Measurements from ENCODE around the gene HOMER2.

The HOMER2 gene

DNA sequence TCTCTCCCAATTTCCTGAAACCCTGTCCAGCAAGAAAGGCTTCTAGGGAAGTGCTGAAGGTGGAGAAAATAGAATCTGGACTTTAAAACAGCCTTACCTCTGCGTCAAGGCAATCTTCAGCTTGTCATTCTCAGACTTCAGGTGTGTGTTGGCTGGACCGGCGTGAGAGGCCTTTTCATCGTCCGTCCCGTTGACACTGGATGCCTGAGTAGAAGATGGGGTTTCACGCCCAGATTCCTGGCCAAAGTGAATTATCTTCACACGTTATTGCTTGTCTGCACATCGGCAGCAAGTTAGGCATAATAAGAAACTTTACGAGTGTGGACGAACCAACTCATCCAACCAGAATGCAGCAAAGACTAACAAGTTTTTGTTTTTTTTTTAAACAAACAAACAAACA lies 93.6 kb downstream of the HOMER2 start:
- no peak overlapping the region for H3K4me3 ChIP-seq (ENCODE audit: low read length)
- no peak for TF ChIP-seq ZNF274 (IDR thresholded peaks at IDR 0.05; ENCODE audit: low read depth, low read length)

DNA sequence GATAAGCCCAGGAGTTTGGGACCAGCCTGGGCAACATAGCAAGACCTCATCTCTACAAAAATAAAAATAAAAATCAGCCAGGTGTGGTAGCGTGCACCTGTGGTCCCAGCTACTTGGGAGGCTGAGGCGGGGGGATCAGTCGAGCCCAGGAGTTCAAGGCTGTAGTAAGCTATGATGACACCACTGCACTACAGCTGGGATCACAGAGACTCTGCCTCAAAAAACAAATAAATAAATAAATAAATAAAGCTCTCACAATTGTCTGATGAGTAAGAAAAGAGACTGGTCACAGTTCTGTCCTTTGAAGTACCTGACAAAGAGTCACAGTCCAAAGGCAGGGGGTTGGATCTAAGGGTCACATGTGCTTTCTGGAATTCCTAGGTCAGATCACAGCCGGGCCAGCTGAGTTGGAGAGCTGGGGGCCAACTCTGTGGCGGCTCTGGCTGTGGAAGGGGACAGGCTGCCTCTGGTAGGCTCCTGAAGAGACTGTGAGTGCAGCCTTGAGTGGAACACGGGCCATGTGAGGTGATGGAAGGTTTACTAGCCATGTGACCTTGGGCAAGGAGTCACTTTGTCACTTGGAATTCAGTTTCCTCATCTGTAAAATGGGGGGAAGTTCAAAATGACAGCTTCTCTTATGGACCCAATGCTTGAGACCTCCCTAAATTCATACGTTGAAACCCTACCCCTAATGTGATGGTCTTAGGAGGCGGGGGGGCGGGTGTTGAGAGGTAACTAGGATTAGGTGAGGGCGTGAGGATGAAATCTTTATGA lies 95.9 kb downstream of the HOMER2 start:
- H3K4me3 ChIP-seq (ENCODE audit: low read length), result no peak overlapping the region
- no peak for TF ChIP-seq ZNF274 (IDR thresholded peaks at IDR 0.05; ENCODE audit: low read depth, low read length)

DNA sequence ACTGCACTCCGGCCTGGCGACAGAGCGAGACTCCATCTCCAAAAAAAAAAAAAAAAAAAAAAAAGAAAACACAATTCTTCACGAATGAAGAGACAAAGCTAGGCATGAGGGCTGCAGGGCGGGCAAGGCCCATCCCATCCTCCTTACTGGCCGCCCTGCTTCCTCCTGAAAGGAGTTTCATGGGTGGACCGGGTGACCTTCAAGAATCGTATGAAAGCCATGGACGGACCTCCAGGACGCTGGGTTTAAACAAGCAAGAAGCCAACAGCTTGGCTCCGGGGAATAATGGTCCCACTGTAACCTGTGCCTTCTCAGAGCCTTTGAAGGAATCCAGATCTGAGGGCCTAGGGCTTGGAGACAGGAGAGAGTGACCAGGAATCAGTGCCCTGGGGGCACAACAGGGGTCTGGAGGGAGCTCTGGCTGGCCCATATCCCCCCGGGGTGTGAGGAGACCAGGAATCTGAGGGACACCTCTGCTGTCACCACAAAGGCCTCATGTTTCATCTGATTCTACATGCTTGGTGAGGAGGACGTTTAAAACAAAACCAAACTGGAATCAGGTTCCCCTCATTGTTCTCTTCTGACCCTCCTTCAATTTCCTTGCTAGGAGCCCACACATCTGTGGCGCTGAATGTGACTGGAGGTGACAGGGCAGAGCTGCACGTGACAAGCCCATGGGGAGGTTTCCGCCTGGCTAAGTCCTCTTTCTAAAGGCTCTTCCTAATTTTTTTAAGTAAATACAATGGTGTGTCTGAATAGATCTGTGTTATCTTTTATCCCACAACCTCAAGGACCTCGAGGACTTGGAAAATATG lies 97.0 kb downstream of the HOMER2 start:
- H3K4me3 ChIP-seq (ENCODE audit: low read length), result no peak overlapping the region
- no peak for TF ChIP-seq ZNF274 (IDR thresholded peaks at IDR 0.05; ENCODE audit: low read depth, low read length)

DNA sequence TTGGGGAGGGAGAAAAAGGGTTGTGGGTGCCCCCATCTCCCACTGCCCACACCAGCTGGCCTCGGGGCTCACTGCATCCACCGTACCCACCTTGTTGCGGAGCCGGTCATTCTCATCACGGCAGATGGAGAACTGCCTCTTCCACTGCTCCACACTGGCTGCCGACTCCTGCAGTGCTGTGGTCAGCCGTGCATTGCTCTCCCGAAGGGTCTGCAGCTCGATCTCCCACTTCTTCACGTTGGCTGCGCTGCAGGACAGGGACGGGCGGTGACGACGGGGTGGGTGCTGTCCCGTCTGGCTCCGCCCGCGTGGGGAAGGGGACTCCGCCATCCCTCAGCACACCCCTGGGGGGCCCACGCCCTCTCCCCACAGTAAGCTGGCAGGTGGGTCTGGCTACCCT lies 98.0 kb downstream of the HOMER2 start:
- no peak for TF ChIP-seq ZNF274 (IDR thresholded peaks at IDR 0.05; ENCODE audit: low read depth, low read length)

DNA sequence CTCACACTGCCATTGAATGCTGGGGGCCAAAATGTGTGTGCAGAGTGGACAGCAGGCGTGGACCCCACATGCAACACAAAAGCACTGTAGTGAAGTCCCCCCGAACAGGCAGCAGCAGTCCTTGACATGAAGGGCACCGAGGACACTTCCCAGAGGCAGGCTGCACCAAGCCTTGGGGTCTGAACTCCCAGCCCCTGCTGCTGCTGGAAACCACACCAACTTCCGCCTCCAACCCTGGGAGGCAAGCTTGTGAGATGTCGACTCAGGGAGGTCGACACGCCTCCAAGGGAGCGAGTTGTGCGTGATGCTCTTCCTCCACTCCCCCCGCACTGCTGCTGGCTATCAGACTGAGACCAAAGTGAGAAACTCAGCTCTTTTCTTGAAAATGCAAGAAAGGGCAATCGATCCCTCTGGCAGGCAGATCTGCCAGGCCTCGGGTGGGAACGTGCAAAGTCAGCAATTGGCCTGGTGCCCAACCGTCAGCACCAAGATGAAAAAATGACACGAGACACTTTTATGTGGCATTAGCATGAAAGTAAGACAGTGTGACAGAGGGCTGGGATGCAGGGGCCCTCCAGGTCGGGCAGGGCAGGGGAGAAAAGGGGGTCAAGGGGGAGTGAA lies 99.5 kb downstream of the HOMER2 start:
- TF ChIP-seq ZNF274 (IDR thresholded peaks at IDR 0.05; ENCODE audit: low read depth, low read length), result no peak
- no peak overlapping the region for H3K4me3 ChIP-seq (ENCODE audit: low read length)

More for the DNA sequence above, 98.0 kb downstream of the HOMER2 start:
- H3K4me3 ChIP-seq (ENCODE audit: low read length), result no peak overlapping the region

DNA sequence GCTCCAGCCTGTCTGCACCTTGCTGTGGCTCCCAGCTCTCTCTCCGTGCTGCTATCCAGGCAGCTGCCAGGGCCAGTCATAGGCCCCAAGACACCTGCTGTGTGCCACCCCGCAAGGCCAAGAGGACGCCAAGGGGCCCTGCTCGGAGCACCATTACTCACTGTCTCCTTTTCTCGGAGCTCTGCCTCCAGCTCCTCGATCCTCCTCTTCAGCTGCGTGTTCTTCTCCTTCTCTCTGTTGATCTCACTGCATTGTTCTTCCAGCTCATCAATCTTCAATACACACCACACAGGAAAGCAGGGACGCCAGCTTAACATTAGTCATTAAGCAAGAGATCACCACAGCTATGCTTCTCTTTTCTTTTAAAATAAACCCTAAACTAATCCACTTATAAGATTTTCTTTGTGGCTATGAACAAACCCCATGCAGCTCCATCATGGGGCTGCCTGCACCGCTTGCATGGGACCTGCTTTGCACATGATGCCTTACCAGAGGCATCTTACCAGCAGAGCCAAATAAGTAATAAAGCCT lies 100.5 kb downstream of the HOMER2 start:
- no peak overlapping the region for H3K4me3 ChIP-seq (ENCODE audit: low read length)
- no peak for TF ChIP-seq ZNF274 (IDR thresholded peaks at IDR 0.05; ENCODE audit: low read depth, low read length)

DNA sequence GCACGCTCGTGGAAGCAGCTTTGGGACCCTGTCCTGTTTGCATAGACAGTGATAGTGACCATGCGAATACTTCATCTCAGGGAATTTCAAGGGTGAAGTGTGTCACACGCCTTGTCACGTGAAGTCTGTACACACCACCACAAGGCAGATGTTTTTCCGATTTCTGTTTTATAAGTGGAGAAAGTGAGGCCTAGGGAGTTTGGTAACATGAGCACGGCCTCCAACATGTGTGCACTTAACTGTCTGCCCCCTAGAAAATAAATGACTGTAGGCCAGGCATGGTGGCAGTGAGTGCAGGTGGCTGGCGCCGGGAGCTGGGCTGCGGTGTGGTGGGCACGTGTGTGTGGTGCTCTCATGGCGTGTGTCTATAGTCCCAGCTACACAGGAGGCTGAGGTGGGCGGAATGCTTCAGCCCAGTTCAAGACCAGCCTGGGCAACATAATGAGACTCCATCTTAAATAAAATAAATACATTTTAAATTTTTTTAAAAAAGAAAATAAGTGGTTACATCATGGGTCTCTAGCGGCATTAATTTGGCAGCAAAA lies 101.1 kb downstream of the HOMER2 start:
- H3K4me3 ChIP-seq (ENCODE audit: low read length), result no peak overlapping the region
- TF ChIP-seq ZNF274 (IDR thresholded peaks at IDR 0.05; ENCODE audit: low read depth, low read length), result no peak

DNA sequence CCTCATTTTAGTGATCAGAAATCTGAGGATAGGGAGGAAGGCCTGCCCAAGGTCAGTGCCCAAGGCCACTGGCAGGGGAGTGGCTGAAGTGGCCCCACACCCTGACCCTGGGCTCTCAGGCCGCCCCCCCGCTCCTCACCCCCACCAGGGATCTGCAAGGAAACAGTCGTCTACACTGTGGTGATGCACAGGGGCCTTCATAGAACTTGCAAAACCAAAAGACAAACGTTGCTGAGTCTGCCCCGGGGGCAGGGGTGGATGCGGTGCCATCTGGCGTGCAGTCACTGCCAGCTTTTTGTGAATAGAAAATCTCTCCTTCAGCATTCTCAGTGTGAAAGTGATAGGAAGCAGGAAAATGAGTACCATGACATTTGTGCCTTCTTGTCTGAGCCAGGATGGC lies 101.8 kb downstream of the HOMER2 start:
- no peak for TF ChIP-seq ZNF274 (IDR thresholded peaks at IDR 0.05; ENCODE audit: low read depth, low read length)
- H3K4me3 ChIP-seq (ENCODE audit: low read length), result no peak overlapping the region

DNA sequence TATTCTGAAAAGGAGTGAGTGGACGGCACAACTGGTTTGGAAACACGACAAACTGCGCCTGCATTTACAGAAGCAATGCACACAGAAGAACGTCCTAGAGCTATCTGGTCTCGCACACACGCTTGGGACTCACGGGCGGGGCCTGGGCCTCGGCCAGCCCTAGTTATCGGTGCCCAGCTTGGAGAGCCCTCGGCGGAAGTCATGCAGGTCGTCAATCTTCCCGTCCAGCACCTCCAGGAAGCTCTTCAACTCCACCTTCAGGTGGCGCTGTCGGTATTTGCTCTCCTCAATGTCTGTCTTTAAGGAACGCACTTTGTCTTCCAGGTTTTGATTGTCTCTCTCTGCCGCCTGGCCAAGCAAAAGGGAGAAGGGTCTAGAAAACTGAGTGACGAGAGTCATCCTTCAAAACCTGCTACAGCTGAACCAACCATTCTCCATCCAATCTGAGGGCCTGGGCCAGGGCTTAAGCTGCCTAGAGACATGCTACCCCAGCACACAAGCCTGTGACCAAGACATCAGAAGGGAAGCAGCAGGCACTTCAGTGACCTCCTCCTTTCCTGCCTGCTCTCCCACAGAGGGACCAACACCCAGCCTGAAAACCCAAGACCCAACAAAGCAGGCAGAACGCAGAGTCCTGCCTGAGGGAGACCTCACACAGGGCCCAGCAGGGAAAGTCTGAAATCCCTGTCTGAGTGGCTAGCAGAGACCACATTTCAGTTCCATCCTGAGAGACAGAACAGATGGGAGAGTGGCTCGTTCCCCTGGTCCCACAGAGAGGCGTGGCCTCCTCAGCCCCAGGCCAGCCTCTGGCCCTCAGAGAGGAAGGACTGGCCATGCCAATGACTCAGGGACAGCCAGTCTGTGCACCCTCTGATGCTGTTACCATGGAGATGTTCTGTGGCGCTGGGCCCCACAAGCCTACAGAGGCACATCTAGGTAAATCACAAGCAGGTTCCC lies 102.7 kb downstream of the HOMER2 start:
- H3K4me3 ChIP-seq (ENCODE audit: low read length), result no peak overlapping the region
- TF ChIP-seq ZNF274 (IDR thresholded peaks at IDR 0.05; ENCODE audit: low read depth, low read length), result no peak

DNA sequence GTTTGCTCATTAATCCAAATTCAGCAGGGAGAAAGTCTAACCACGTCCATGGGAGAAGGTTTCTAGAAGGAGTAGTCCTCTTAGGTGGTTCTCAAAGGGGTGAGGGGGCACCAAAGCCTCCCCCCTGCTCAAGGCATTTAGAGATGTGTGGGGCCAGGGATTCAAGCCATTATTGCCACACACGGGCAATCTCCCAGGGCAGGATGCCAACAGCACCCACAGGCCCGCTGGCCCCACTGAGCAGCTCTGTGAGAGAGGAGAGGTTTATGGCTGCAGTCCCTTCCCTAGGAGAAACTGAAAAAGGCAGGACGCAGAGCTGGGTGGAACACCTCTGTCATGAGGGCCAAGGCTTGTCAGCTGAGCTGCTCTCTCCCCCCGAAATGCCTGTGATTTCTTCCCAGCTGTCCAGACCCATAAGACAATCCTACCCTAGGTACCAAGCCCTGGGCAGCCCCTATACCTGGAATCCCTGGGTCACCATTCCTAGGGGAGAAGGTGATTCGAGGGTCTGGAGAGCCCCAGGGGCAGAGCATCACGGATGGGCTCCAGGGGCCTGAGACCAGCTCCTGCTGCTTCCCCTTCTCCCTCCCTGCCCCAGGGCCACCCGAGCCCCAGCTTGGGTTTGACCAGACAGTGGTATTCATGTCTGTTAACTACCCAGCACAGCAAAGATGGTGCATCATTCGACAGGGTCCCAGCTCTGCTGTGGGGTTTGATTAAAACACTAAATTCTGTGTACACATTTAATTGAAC lies 104.1 kb downstream of the HOMER2 start:
- no peak overlapping the region for H3K4me3 ChIP-seq (ENCODE audit: low read length)
- no peak for TF ChIP-seq ZNF274 (IDR thresholded peaks at IDR 0.05; ENCODE audit: low read depth, low read length)

DNA sequence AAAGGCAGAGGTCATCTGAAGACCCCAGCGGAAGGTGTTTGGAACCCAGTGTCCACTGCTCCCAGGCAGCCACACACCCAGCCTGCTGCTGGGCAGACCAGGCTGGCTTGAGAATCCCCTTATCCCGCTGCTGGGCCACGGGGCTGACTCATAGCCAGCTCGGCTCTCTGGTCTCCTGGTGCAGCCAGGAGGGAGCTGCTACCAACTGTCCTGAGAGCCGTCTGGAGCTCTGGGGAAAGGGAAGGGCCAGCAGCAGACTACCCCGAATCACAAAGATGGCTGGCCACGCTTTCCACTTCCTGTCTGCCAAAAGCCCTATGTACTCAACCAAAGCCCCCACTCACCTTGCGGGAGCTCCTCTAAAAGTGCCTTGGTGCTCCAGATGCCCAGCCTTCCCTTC lies 104.8 kb downstream of the HOMER2 start:
- TF ChIP-seq ZNF274 (IDR thresholded peaks at IDR 0.05; ENCODE audit: low read depth, low read length), result no peak
- H3K4me3 ChIP-seq (ENCODE audit: low read length), result no peak overlapping the region

DNA sequence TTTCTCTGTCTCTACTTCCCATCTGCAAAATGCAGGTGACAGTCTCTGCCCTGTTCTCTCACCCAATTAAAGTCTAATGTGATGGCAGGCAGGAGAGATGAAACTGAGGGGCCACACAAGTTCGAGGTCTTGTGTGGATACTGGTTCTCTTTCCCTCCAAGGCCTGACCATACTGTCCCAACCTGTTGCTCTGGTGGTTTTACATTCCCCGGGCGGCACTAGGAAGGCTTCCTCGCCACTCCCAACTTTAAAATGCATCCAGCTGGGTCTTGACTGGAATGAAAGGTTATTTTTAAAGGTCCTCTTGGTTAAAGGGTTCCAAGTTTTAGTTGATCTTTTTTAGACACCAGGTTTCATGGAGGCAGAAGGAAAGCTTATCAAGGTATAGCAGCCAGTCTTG lies 105.9 kb downstream of the HOMER2 start:
- H3K4me3 ChIP-seq (ENCODE audit: low read length), result no peak overlapping the region
- TF ChIP-seq ZNF274 (IDR thresholded peaks at IDR 0.05; ENCODE audit: low read depth, low read length), result no peak

DNA sequence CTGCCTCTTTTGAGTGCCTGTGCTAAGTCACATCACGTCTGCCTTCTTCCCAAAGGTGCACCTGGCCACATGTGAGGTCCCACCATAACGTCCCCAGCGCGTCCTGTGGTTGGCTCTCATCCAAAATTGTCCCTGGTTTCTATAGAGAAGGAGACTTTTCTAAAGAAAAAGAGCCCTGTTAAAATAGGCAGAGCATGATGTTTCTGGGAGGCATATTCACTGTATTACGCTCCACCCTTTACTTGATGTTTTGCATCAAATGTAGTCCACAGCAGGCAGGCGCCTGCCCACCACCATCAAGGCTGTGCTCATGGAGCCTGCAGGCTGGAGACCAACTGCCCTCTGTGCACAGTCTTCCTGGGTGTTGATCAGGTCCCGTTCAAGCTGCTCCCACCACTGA lies 106.8 kb downstream of the HOMER2 start:
- no peak for TF ChIP-seq ZNF274 (IDR thresholded peaks at IDR 0.05; ENCODE audit: low read depth, low read length)
- no peak overlapping the region for H3K4me3 ChIP-seq (ENCODE audit: low read length)
